Naive thymus-derived CD4-positive, alpha-beta T cell (primary cell): ENCODE measurements around the gene FUNDC2. TPM values are rescaled to one million over a fixed set of nuclear protein-coding genes. Genes with fewer than 3 reads are reported as not detected.
"Not testable (repeated sequence)": the region's sequence is repeated elsewhere in the genome, so short reads cannot be mapped to it uniquely, and the experiment has no call there.

ENCODE experiments used
- ATAC-seq: fragments of 150-1000 bp; cut with Tn5 transposase; 2 replicates; pipeline ENCODE4 v1.10.0; 2021; ENCODE audit warnings: mild to moderate bottlenecking, moderate library complexity
- CTCF ChIA-PET: fragments of 350-600 bp; sonication (Branson Sonifier 250); formaldehyde crosslinking; loops from one replicate; lab custom pipeline; 2021; ENCODE audit warnings: antibody characterized with exemption; lab: Charles Lee
- POLR2A ChIA-PET: fragments of 350-600 bp; sonication (Branson Sonifier 250); formaldehyde crosslinking; loops from one replicate; lab custom pipeline; 2021; ENCODE audit warnings: antibody characterized with exemption, inconsistent platforms; lab: Charles Lee
- DNase-seq, 9 donors: peaks; one replicate each; pipeline versions ENCODE4 v3.0.0 to v3.0.0-alpha.2; 2020 to 2022; ENCODE audit warnings: mixed read lengths in 1 of 9
- H3K27ac ChIP-seq: one replicate; pipeline ENCODE4 v1.7.0; 2013; ENCODE audit warnings: mild to moderate bottlenecking, low read depth, low read length, moderate library complexity
- H3K27me3 ChIP-seq, 2 donors: one replicate each; pipeline ENCODE4 v1.7.0; 2013; ENCODE audit warnings: low read length in 2 of 2, mild to moderate bottlenecking in 2 of 2, moderate library complexity in 2 of 2; ENCODE audit not compliant: control insufficient read depth in 2 of 2, insufficient read depth in 2 of 2
- H3K36me3 ChIP-seq, 3 experiments: 1 replicate in 2 of 3; 2 replicates in 1 of 3; pipeline ENCODE4 v1.7.0; 2013; ENCODE audit warnings: low read length in 3 of 3, mild to moderate bottlenecking in 3 of 3, moderate library complexity in 1 of 3; ENCODE audit not compliant: insufficient read depth in 3 of 3, control insufficient read depth in 2 of 3
- H3K4me1 ChIP-seq, 2 donors: one replicate each; pipeline ENCODE4 v1.7.0; 2013; ENCODE audit warnings: low read length in 2 of 2, mild to moderate bottlenecking in 2 of 2, moderate library complexity in 1 of 2; ENCODE audit not compliant: control insufficient read depth in 2 of 2, insufficient read depth in 2 of 2
- H3K4me3 ChIP-seq: 2 replicates; pipeline ENCODE4 v1.7.0; 2013; ENCODE audit warnings: mild to moderate bottlenecking, low read length
- H3K9me3 ChIP-seq, 3 experiments: 1 replicate in 2 of 3; 2 replicates in 1 of 3; pipeline ENCODE4 v1.7.0; 2013; ENCODE audit warnings: low read length in 3 of 3; ENCODE audit not compliant: control insufficient read depth in 2 of 3
- H3K27ac Mint-ChIP-seq, 9 donors: one replicate each; pipeline ENCODE4 v1.8.0; 2020 to 2022; ENCODE audit warnings: mixed read lengths in 9 of 9, mild to moderate bottlenecking in 8 of 9, moderate library complexity in 5 of 9, inconsistent platforms in 2 of 9
- H3K27me3 Mint-ChIP-seq, 5 donors: one replicate each; pipeline ENCODE4 v1.8.0; 2021 to 2022; ENCODE audit warnings: mixed read lengths in 5 of 5, mild to moderate bottlenecking in 1 of 5
- H3K36me3 Mint-ChIP-seq, 5 donors: one replicate each; pipeline ENCODE4 v1.8.0; 2020 to 2022; ENCODE audit warnings: mixed read lengths in 5 of 5, mild to moderate bottlenecking in 3 of 5, inconsistent platforms in 1 of 5
- H3K4me1 Mint-ChIP-seq, 7 donors: one replicate each; pipeline ENCODE4 v1.8.0; 2020 to 2022; ENCODE audit warnings: mixed read lengths in 7 of 7, mild to moderate bottlenecking in 3 of 7, inconsistent platforms in 1 of 7
- H3K4me3 Mint-ChIP-seq, 10 donors: one replicate each; pipeline ENCODE4 v1.8.0; 2020 to 2022; ENCODE audit warnings: mild to moderate bottlenecking in 10 of 10, mixed read lengths in 10 of 10, moderate library complexity in 6 of 10, inconsistent platforms in 2 of 10
- H3K9me3 Mint-ChIP-seq, 11 donors: one replicate each; pipeline ENCODE4 v1.8.0; 2020 to 2022; ENCODE audit warnings: mixed read lengths in 11 of 11, mild to moderate bottlenecking in 4 of 11, inconsistent platforms in 1 of 11, moderate library complexity in 1 of 11
- intact Hi-C, 2 donors: fragments of 100-400 bp; cut with micrococcal nuclease; formaldehyde crosslinking; loops; one replicate each; pipeline ENCODE4 v1.15.1; 2023
- polyA plus RNA-seq, 2 donors: library from polyadenylated mRNA; unstranded; fragments of 300-500 nt; fragmentation: Illumina TruSeq; gene quantifications; one replicate each; pipeline ENCODE4 v1.2.3, GENCODE V29; 2021
- total RNA-seq, 6 experiments: library from RNA in 5 of 6; stranded (reverse) in 5 of 6; gene quantifications; 1 replicate in 5 of 6; 2 replicates in 1 of 6; pipeline ENCODE4 v1.2.3 and lab custom pipeline; 2021 to 2026

The FUNDC2 gene
- total and polyA plus RNA-seq, 7 experiments from 2014 or later: 42.0 to 184 (median 57.9) TPM

GRCh38 chrX:155001873-155002272 lies 24.8 kb upstream of the FUNDC2 start:
- CTCF ChIA-PET: no interaction called here
- H3K36me3 Mint-ChIP-seq: no peaks in the 10 kb centered on the region
- no peak overlapping the region for H3K4me3 Mint-ChIP-seq
- H3K4me1 Mint-ChIP-seq: no peaks in the 10 kb centered on the region
- ATAC-seq: no peak
- H3K27me3 ChIP-seq: no peaks in the 10 kb centered on the region
- H3K4me1 ChIP-seq: no peaks in the 10 kb centered on the region
- H3K9me3 Mint-ChIP-seq: peaks cover 0 to 5% (median 0%) of the 10 kb centered on the region in 11 donors
- H3K9me3 ChIP-seq: no peaks in the 10 kb centered on the region
- H3K27ac ChIP-seq: no peak overlapping the region
- no peak overlapping the region for H3K4me3 ChIP-seq
- H3K27me3 Mint-ChIP-seq: peaks cover 0 to 7% (median 0%) of the 10 kb centered on the region in 5 donors
- POLR2A ChIA-PET: no interaction called here
- no peaks in the 10 kb centered on the region for H3K36me3 ChIP-seq
- intact Hi-C loops: no loop called here
- no peak overlapping the region for H3K27ac Mint-ChIP-seq
- DNase-seq: no peak

DNA sequence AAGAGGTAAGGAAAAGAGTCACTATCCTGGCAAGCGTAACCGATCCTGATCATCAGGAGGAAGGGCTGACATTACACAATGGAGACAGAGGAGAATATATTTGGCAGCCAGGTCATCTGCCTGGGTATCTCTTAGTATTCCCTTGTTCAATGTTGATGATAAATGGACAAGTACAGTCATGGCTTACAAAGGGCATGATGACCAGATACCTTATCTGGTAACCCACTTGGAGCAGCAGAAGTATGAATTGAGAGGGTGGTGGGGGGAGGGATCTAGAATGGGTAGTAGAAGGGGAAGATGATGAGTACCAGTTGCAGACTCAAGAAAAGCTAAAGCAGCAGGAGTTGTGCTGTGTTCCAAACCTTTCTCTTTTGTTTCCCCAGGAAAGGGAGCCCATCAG lies 21.5 kb upstream of the FUNDC2 start:
- Histone ChIP-seq H3K4me3 (no peak overlapping the region), H3K9me3 (no peaks in the 10 kb centered on the region), H3K27me3 (no peaks in the 10 kb centered on the region), H3K4me1 (no peaks in the 10 kb centered on the region), H3K27ac (no peak overlapping the region), H3K36me3 (no peaks in the 10 kb centered on the region)
- intact Hi-C loops: no loop called here
- H3K4me3 Mint-ChIP-seq: no peak overlapping the region
- no peaks in the 10 kb centered on the region for H3K4me1 Mint-ChIP-seq
- H3K27me3 Mint-ChIP-seq: peaks cover 0 to 5% (median 0%) of the 10 kb centered on the region in 5 donors
- POLR2A ChIA-PET: no interaction called here
- DNase-seq (no peak), ATAC-seq (no peak)
- H3K9me3 Mint-ChIP-seq: peaks cover 0 to 5% (median 0%) of the 10 kb centered on the region in 11 donors
- no peak overlapping the region for H3K27ac Mint-ChIP-seq
- H3K36me3 Mint-ChIP-seq: no peaks in the 10 kb centered on the region
- CTCF ChIA-PET: no interaction called here

DNA sequence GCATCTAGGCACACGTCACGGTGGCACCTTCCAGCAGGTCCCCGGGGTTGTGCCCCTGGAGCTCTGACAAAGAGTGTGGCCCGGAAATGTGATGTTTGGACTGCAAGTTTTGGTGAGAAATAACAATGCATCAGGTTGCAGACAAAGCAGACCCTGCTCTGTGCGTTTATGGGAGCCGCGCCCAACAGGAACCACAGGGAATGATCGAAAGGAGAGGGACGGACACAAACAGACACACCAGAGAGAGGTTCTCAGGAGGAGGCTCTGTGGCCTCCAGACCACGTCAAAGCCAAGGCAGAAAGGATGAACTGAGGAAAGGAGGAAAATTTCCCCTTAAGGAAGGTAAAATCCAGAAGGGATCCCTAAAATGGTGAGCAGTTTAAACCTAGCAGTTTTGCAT lies 20.3 kb upstream of the FUNDC2 start:
- CTCF ChIA-PET, H3K27me3 ChIP-seq, H3K4me1 ChIP-seq, H3K4me3 Mint-ChIP-seq, DNase-seq, H3K9me3 Mint-ChIP-seq, H3K9me3 ChIP-seq, H3K27me3 Mint-ChIP-seq, H3K27ac Mint-ChIP-seq, intact Hi-C loops, H3K27ac ChIP-seq, H3K36me3 ChIP-seq, H3K4me1 Mint-ChIP-seq, H3K36me3 Mint-ChIP-seq, H3K4me3 ChIP-seq, ATAC-seq: not testable (repeated sequence)
- POLR2A ChIA-PET: interaction anchor here (0.8 kb wide), 1 partner anchor 17 kb away, joined by 3 read pairs; no protein-coding TSS in a partner anchor

- H3K4me3 Mint-ChIP-seq, H3K27ac ChIP-seq, H3K27me3 ChIP-seq, H3K4me1 Mint-ChIP-seq, H3K36me3 Mint-ChIP-seq, POLR2A ChIA-PET, intact Hi-C loops, H3K4me1 ChIP-seq, H3K4me3 ChIP-seq, H3K9me3 Mint-ChIP-seq, CTCF ChIA-PET, H3K27ac Mint-ChIP-seq, H3K36me3 ChIP-seq, DNase-seq, ATAC-seq, H3K9me3 ChIP-seq, H3K27me3 Mint-ChIP-seq: not testable (repeated sequence)
Measured at GRCh38 chrX:155006913-155007671, 19.6 kb upstream of the FUNDC2 start.

GRCh38 chrX:155008578-155008977 lies 18.1 kb upstream of the FUNDC2 start:
- H3K4me1 ChIP-seq, H3K9me3 Mint-ChIP-seq, H3K27ac Mint-ChIP-seq, H3K27ac ChIP-seq, H3K36me3 ChIP-seq, DNase-seq, H3K27me3 Mint-ChIP-seq, intact Hi-C loops, H3K4me1 Mint-ChIP-seq, H3K27me3 ChIP-seq, CTCF ChIA-PET, ATAC-seq, H3K9me3 ChIP-seq, H3K4me3 Mint-ChIP-seq, H3K4me3 ChIP-seq, POLR2A ChIA-PET, H3K36me3 Mint-ChIP-seq: not testable (repeated sequence)

- ChIA-PET CTCF (no interaction called here), POLR2A (no interaction called here)
- Mint-ChIP-seq H3K9me3 (no peaks in the 10 kb centered on the region), H3K27ac (no peak overlapping the region), H3K36me3 (no peaks in the 10 kb centered on the region), H3K4me1 (no peaks in the 10 kb centered on the region), H3K4me3 (no peak overlapping the region), H3K27me3 (no peaks in the 10 kb centered on the region)
- intact Hi-C loops: no loop called here
- Histone ChIP-seq H3K4me3 (no peak overlapping the region), H3K4me1 (no peaks in the 10 kb centered on the region), H3K36me3 (no peaks in the 10 kb centered on the region), H3K9me3 (no peaks in the 10 kb centered on the region), H3K27me3 (no peaks in the 10 kb centered on the region), H3K27ac (no peak overlapping the region)
- no peak for DNase-seq
- no peak for ATAC-seq
Measured at GRCh38 chrX:155009994-155010472, 16.6 kb upstream of the FUNDC2 start.

- no peak for ATAC-seq
- Mint-ChIP-seq H3K27ac (no peak overlapping the region), H3K4me1 (peaks cover 0 to 5% (median 0%) of the 10 kb centered on the region in 7 donors), H3K4me3 (no peak overlapping the region), H3K9me3 (no peaks in the 10 kb centered on the region), H3K36me3 (no peaks in the 10 kb centered on the region), H3K27me3 (peaks cover 0 to 38% (median 0%) of the 10 kb centered on the region in 5 donors)
- Histone ChIP-seq H3K27me3 (no peaks in the 10 kb centered on the region), H3K4me1 (no peaks in the 10 kb centered on the region), H3K36me3 (no peaks in the 10 kb centered on the region), H3K4me3 (no peak overlapping the region), H3K9me3 (no peaks in the 10 kb centered on the region), H3K27ac (no peak overlapping the region)
- intact Hi-C loops: loop anchor here in 1 of 2 donors (10.0 kb wide), 1 partner anchor 626 kb away; the partner anchor contains the start of gene RPL10
- ChIA-PET CTCF (no interaction called here), POLR2A (no interaction called here)
- DNase-seq: no peak
Measured at GRCh38 chrX:155020591-155020990, 6.1 kb upstream of the FUNDC2 start.
